ENCODE measurements around the gene ANKRD55.

Gene ANKRD55

DNA sequence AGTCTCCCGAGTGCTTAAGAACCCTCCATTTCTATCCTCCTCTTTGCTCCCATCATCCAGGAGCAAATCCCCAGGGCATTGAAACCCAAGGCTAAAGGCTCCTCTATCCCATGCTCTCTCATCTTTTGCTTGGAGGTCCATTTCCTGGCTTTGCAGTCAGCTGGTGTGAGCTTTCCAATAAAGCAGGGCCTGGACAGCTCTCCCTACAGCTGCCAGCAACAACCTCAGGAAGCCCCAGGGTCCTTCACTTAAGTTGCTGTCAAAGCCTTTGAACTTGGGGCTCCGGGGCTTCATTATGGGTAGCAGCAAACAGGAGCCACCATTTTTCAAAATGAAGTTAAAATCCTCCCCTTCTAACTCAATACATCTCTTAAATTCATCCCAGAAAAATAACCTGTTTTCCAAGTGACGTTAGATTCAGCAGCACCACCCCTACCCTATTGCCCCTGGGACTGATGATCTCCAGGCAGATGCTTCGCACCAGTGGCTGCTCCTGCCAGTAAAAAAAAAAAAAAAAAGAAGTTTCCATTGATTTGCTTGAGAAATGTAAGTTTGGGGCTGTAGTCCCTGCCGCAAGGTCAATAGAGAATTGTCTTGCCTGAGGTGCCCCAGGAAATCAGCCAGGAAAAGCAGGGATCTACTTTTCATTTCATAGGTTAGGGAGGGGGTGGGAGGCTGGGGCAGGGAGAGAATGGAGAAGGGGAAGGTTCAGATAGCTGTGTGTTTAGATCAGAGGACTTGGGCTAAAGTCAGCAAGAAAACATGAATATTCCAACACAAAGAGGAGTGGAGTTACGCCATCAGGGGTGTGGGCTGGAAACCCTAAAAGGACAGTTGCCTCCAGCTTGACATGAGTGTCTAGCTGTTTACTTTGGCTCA, 154.6 kb downstream of the ANKRD55 start:
- no peak for DNase-seq (ENCODE audit: low read depth, low spot score)

DNA sequence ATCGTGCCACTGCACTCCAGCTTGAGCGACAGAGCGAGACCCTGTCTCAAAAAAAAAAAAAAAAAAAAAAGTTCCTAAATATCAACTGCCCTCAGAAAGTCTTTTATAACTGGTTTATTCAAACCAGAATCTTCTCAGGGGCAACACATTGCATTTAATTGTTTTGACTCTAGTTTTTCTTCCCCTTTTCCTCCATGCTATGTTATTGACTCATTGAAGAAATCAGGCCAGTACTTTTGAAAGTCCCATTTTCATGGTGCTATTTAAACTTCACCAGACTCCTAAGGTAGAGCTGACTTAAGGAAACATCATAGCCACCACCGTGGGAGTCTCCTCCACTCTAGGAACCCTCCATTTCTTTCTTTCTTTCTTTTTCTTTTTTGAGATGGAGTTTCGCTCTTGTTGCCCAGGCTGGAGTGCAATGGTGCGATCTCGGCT, 155.3 kb downstream of the ANKRD55 start:
- DNase-seq (ENCODE audit: low read depth, low spot score), result no peak

DNA sequence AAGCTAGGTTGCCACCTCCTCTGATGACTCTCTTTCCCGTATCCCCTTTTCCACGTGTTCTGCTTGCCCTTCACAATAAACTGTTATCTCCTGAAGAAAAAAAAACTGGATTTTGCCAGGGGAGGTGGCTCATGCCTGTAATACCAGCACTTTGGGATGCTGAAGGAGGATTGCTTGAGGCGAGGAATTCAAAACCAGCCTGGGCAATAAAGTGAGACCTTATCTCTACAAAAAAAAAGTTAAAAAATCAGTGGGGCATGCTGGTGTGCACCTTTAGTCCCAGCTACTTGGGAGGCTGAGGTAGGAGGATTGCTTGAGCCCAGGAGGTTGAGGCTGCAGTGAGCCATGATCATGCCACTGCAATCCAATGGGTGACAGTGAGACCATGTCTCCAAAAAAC, 156.6 kb downstream of the ANKRD55 start:
- DNase-seq (ENCODE audit: low read depth, low spot score), result no peak

DNA sequence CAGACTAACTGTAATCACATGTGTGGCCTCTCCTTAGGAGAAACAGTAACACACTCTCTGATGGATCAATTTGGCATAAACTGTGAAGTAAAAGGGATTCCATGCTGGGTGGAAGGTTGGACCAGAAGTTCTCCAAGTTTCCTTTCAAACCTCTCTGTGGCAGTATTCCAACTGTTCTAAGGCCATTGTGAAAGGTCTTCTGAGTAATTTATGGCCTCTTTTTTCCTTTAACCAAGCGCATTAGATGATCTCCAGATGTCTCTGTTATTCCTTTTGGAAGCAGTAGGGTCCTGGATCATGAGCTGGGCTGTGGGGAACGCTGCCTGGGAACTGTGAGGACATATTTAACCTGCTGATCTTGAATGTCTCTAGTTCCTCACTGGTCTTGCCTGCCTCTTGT, 157.8 kb downstream of the ANKRD55 start:
- no peak for DNase-seq (ENCODE audit: low read depth, low spot score)

DNA sequence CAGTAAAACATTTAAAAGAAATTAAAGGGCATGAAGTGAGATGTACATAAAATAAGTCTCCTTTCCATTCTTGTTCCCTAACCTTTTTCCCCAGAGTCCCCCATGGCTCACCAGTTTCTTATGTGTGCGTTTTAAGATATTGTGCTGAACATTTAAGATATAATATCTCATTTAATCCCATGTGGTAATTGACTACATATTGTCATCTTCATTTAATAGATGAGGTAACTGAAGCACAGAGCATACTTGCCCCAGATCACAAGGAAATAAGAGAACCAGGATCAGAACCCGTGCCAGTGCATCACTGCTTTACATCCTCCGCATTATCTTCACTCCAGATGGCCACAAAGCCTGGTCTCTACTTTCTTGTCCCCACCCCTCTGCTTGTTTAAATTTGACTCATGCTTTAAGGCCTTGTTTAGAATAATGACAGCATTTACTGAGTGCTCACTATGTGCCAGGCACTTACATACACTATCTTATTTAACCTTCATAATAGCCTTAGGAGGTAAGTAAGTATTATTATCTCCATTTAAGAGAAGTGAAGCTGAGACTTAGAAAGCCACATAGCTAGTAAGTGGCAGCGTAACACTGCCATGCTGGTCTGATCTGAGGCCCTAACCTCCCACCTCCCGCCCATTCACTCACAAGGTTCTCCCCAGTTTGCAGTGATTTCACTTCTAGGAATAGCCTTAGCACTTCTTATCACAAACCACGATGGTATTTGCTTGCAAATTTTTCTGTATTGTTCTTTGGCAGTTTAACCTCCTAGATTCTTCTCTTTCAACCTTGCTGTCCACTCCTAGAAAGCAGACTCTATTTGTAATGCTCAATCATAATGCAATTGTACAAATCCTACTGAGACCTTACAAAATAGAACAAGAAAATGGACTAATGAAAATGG, 160.0 kb downstream of the ANKRD55 start:
- DNase-seq (ENCODE audit: low read depth, low spot score), result no peak

DNA sequence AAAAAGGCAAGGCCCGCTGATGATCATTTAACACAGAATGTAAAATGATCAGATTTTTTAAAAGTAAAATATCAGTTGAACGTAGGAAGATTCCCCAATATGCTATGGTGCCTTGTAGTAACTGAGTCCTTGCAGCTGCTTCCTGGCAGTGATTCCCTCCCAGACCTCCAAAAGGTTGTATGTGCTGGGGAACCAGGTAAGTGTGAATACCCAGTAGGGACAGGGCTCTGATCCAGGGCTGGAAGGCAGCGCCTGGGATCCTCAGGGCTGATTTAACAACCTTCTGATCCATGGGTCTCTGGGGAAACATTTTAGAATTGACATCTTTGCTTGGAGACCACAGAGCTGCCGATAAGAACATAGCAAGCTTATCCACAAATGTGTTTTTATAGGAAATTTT, 161.7 kb downstream of the ANKRD55 start:
- DNase-seq (ENCODE audit: low read depth, low spot score), result no peak

DNA sequence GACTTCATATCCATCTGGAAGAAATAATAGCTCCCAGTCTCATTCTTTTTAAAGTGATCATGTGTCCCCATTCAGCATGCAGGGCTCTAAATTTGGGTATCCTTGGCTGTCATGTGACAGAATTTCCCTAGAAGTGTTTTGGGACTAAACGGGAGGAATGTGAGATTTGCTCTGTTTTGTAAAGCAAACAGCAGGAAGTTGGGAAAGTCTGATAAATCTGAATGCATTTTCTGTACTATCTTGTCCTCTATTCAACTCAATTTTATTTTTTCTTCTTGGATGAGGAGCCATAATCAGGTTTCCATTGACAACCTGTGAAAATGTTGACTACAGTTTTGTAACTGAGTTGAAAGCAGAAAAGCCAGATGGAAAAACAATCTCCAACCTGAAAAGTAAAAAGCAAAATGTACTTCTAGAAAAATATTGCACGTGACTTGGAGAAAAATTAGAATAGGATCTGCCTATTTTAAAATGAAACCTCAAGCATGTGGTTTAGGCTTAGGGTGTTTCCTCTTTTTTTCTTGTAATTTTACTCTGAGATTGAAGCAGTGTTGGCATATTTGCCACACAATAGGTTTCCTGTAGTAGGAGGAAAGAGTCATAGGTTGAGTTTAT, 162.2 kb downstream of the ANKRD55 start:
- no peak for DNase-seq (ENCODE audit: low read depth, low spot score)

DNA sequence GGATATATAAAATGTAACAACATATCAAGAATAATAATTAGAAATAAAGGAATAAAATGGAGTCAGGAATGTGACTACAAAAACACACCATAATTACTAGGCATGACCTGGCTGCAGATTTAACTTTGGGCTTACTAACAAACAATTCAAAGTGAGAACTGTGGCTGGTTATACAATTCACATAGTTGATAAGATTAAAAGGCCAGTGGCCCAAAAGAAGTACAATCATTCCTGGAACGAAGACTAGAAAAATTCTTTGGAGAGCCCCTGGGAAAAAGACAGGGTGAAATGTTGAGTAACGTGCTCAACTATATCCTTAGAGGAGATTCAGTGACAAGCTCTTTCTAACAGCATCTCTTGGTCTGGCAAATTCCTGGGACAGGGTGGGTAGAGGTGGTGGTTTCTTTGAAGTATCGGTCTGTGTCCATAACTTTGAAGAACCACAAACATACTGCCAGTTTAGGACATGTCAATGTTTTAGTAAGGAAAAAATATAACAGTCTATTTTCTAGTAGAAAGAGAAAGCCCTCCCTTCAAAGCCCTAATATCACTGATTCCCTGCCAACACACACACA, 163.4 kb downstream of the ANKRD55 start:
- no peak for DNase-seq (ENCODE audit: low read depth, low spot score)

DNA sequence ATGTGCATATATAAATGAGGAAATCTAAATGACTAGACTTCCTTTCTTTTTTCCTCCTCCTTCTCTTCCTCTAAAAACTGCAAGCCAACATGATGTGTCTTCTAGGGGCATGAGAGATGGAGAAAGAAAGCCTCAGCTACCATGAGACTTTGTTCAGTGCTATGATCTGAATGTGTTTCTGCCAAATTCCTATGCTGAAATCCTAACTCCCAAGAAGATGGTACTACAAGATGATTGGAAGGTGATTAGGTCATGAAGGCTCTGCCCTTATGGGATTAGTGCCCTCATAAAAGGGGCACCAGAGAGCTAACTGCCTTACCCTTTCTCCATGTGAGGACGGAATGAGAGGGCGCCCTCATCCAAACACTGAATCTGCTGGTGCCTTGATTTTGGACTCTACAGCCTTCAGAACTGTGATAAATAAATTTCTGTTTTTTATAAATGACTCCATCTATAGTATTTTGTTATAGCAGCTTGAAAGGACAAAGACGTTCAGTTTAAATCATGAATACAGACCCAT, 166.1 kb downstream of the ANKRD55 start:
- no peak for DNase-seq (ENCODE audit: low read depth, low spot score)

DNA sequence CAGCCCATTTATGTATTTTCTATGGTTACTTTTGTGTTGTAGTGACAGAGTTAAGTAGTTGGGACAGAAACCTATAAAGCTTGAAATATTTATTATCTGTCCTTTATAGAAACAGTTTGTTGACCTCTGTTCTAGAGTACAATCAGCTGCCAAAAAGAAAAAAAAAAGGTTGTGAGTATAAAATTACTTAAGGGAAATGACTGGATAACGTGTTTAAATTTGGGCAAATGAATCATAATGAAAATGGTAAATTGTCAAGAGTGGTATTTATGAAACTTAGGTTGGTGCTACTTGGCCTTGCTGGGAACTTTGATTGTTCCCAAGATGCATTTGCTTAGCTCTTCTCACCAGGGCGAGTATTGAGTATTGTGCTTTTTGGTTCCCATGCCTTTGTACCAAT, 168.1 kb downstream of the ANKRD55 start:
- DNase-seq (ENCODE audit: low read depth, low spot score), result no peak

DNA sequence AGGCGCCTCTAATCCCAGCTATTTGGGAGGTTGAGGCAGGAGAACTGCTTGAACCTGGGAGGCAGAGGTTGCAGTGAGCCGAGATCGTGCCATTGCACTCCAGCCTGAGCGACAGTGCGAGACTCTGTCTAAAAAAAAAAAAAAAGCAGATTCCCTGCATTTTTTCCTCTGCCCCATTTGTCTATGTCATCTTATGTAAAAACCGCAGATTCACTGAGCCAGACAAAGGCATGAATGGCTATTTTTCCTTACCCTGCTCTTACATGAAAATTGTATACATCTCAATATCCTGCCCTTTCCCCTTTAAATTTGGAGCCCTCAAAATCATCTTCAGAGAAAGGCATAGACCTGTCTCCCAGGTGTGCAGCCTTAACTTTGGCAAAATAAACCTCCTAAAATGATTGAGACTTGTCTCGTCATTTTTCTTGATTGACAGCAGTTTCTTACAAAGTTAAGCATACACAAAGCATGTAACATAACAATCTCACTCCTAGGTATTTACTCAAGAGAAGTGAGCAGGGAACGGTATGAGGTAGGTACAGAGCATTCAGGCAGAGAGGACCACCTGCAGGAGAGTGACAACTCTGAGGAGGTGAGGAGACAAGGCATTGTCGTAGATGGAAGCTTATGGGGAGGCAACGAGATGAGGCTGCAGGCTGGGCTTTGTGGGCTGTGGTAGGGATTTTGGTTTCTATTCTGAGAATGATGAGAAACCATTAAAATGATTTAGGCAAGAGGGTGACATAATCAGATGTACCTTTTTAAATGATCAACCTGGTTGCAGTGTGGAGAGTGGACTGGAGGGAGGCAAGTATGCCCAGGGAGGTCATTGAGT, 172.6 kb downstream of the ANKRD55 start:
- no peak for DNase-seq (ENCODE audit: low read depth, low spot score)

DNA sequence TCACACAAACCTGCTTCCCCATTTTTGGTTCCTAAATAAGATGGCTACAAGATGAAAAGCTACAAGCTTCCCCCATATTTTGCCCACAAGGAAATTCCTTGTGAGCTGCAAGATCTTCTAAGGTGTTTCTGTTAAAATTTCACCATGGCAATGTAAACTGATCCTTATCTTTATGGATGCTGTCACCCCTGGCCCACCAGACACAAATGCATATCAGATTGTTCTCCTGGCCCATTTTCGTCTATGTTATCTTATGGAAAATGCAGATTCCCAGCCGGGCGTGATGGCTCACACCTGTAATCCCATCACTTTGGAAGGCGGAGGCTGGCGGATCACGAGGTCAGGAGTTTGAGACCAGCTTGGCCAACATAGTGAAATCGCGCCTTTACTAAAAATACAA, 173.3 kb downstream of the ANKRD55 start:
- DNase-seq (ENCODE audit: low read depth, low spot score), result no peak

DNA sequence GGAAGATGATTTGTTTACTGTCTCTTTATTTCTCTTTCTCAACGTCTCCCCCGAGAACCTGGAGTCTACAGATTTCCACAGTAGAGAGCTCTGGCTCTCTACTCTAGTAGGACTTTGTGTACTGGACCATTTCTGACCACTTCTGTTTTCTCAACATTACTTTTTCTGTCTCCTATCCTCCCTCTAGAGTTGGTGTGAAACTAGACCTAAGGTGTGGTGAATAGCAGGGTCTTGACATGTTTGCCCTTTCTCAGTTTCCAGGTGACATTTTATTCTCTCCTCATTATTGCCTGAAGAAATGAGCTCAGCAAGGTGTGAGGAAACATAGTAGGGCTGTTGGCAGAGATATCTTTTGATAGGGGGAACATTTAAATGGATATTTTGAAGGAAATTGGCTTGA, 176.3 kb downstream of the ANKRD55 start:
- no peak for DNase-seq (ENCODE audit: low read depth, low spot score)

DNA sequence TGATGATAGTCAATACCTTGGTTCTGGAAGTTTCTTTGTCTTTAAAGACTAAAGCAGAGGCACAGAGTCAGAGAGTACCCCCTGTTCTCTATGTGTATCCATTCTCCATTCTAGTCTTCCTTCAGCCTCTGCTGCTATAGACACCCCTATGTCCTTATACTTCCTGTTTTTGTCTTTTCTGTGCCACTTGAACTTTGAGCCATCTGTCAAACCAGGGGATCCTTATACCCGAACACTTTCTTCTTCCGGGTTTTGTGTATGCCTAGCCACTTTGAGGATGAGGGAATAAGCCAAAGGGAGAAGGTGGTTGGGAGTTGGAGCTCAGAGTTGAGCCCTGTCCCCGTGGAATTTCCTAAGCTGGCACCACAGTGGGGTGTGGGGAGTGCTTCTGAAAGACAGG, 177.3 kb downstream of the ANKRD55 start:
- DNase-seq (ENCODE audit: low read depth, low spot score), result no peak

DNA sequence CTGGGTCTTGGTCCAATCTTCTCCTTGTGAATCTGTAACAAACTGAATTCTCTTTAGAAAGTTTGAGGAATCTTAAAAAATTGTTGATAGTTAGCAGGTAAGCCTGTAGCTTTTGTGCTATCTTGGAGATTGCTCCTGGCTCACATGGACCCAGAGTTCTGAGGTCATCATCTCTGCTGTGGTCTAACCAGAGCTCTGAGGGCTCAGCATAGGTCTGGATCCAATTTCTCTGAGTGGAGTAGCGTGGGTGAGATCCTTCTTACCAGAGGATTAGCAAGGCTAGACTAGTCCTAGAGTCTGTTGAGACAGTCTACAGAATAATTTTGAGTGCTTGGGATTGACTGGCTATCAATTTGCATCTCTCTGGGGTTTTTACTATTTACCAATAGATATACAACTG, 177.8 kb downstream of the ANKRD55 start:
- DNase-seq (ENCODE audit: low read depth, low spot score), result no peak

DNA sequence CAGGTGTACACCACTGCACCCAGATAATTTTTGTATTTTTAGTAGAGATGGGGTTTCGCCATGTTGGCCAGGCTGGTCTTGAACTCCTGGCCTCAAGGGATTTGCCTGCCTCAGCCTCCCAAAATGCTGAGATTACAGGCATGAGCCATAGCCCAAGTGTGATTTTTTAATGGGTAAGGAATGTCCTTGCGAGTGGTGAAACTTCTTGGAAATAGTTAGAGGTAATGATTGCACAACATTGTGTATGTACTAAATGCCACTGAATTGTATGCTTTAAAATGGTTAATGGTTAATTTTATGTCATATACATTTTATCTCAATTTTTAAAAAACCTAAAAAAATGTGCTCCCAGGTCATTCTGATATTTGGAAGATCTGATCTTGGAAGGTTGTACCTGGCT, 178.5 kb downstream of the ANKRD55 start:
- no peak for DNase-seq (ENCODE audit: low read depth, low spot score)

DNA sequence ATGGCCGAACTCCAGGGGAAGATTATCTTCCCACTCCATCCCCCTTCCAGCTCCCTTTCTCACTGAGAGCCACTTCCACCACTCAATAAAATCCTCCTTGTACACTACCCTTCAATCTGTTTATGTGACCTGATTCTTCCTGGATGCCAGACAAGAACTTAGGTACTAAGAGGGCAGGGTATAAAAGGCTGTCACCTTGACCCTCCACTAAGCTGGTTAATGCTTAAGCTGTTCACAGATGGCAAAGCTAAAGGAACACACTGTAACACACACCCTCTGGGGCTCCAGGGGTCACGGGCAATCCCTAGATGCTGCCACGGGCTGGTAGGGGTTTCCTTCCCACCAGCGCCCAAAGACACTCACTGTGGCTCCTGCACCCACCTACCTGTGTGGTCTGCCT, 179.8 kb downstream of the ANKRD55 start:
- no peak for DNase-seq (ENCODE audit: low read depth, low spot score)

DNA sequence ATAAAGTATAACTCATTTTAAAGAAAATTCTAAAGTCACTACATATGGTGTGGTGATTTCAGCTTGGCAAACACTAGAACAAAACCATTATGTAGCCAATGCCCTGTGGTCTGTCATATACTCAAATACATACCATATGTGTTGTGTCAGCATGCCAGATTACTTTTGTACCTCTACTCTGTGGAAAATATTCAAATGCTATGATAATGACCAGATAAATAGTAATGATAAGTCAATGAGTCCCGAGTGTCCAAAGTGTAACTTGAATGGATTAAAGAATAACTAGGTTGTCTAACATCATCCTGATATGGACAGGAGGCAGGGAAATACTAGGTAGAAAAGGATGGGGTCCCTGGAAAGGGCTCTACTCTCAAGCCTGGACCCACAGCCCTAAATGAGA, 180.4 kb downstream of the ANKRD55 start:
- no peak for DNase-seq (ENCODE audit: low read depth, low spot score)

DNA sequence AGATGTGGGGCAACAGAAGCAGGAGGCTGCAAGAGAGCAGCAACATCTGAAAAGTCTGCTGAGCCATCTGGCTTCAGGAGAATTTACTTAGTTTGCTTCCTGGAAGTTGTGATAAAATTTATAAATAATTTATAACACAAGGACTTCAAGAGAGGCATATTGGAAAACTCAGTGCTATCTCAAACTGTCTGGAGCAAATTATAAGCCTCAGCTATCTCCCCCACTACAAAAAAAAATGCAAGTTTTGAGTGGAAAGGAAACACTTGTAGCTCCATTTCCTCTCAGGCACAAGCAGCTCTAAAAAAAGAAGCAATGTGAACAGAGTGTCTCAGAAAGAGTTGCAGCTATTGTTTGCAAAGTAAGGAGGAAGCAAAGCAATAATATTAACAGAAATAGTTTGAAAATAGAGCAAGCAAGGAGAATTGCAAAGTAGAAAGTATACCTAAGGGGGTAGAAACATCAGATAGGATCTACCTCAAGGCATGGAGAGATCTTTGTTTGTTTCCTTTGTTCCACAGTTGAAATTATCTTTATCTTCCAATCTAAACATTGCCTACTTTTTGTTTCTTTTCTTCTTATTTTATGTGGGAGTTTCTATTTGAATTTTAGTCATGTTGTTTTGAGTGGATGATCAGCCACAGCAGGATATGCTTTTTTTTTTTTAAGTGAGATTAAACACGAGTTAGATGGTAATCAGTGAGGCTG, 182.4 kb downstream of the ANKRD55 start:
- DNase-seq (ENCODE audit: low read depth, low spot score), result no peak

All from smooth muscle cell of the brain vasculature (primary cell).